GM23248 (cell line): ENCODE results near the gene SUFU.

Experiments used
- EZH2 ChIP-seq: fragments of 200-600 bp; sonication (generic); IDR thresholded peaks from 2 replicates; pipeline ENCODE4 v1.6.1; 2018; ENCODE audit warnings: antibody characterized with exemption, mild to moderate bottlenecking; ENCODE audit not compliant: insufficient read depth, poor library complexity, severe bottlenecking
- EZH2phosphoT487 ChIP-seq: fragments of 200-600 bp; sonication (generic); IDR thresholded peaks from 2 replicates; pipeline ENCODE4 v1.6.1; 2018; ENCODE audit warnings: antibody characterized with exemption, moderate library complexity, mild to moderate bottlenecking, low read depth; ENCODE audit not compliant: insufficient read depth

GRCh38 chr10:102465466-102465865, 38.3 kb upstream of the SUFU start:
- TF ChIP-seq EZH2 (no peak), EZH2phosphoT487 (no peak)
